ENCODE data around the gene GRK1.

GRK1 gene

GRCh38 chr13:113739527-113740285 lies 72.7 kb downstream of the GRK1 start:
- no peak overlapping the region for H3K9ac ChIP-seq
- no peaks in the 10 kb centered on the region for H3K36me3 ChIP-seq
- TF ChIP-seq Cebpa-rat (IDR thresholded peaks at IDR 0.05) = no peak
- H3K27me3 ChIP-seq = peaks cover 15 to 95% (median 41%) of the 10 kb centered on the region in 11 experiments; a peak in 21 of 22 replicates
- H4K20me1 ChIP-seq = peaks cover 0 to 70% (median 32%) of the 10 kb centered on the region in 11 experiments; a peak in 18 of 22 replicates
- no peak overlapping the region for H3K27ac ChIP-seq
- no peak overlapping the region for H3K4me3 ChIP-seq
- H3K9me3 ChIP-seq (replicated peaks in 1 of 11) = no peaks in the 10 kb centered on the region
- H3K4me1 ChIP-seq = peaks cover 71 to 87% (median 81%) of the 10 kb centered on the region in 10 experiments
- peak overlapping the region; percentile 7 to 97 (median 88); a peak in 19 of 22 replicates for H3K4me2 ChIP-seq

GRCh38 chr13:113740286-113740556 lies 73.2 kb downstream of the GRK1 start:
- Histone ChIP-seq H3K9ac (no peak overlapping the region), H3K4me1 (peaks cover 65 to 87% (median 78%) of the 10 kb centered on the region in 10 experiments), H3K4me3 (no peak overlapping the region), H3K9me3 (replicated peaks in 1 of 11) (no peaks in the 10 kb centered on the region), H3K4me2 (peak overlapping the region; percentile 7 to 97 (median 88); a peak in 19 of 22 replicates), H4K20me1 (peaks cover 0 to 67% (median 32%) of the 10 kb centered on the region in 11 experiments; a peak in 18 of 22 replicates), H3K36me3 (no peaks in the 10 kb centered on the region), H3K27me3 (peaks cover 15 to 92% (median 41%) of the 10 kb centered on the region in 11 experiments; a peak in 21 of 22 replicates), H3K27ac (no peak overlapping the region)
- TF ChIP-seq Cebpa-rat (IDR thresholded peaks at IDR 0.05) = no peak

GRCh38 chr13:113740661-113741060 lies 73.6 kb downstream of the GRK1 start:
- no peak for TF ChIP-seq Cebpa-rat (IDR thresholded peaks at IDR 0.05)
- H3K9ac ChIP-seq = no peak overlapping the region
- H3K4me2 ChIP-seq = peak overlapping the region; percentile 66 to 97 (median 89)
- no peak overlapping the region for H3K27ac ChIP-seq
- H3K36me3 ChIP-seq = no peaks in the 10 kb centered on the region
- H3K27me3 ChIP-seq = peaks cover 15 to 87% (median 41%) of the 10 kb centered on the region in 11 experiments; a peak in 21 of 22 replicates
- no peaks in the 10 kb centered on the region for H3K9me3 ChIP-seq (replicated peaks in 1 of 11)
- peaks cover 62 to 83% (median 74%) of the 10 kb centered on the region in 10 experiments for H3K4me1 ChIP-seq
- H4K20me1 ChIP-seq = peaks cover 0 to 67% (median 32%) of the 10 kb centered on the region in 11 experiments; a peak in 18 of 22 replicates
- no peak overlapping the region for H3K4me3 ChIP-seq

- peaks cover 56 to 77% (median 68%) of the 10 kb centered on the region in 10 experiments for H3K4me1 ChIP-seq
- no peak overlapping the region for H3K27ac ChIP-seq
- no peaks in the 10 kb centered on the region for H3K36me3 ChIP-seq
- peak overlapping the region in 2 of 10 experiments; percentile 8 to 21; a peak in 1 of 20 replicates for H3K4me3 ChIP-seq
- H3K4me2 ChIP-seq = peak overlapping the region; percentile 66 to 97 (median 89)
- no peak overlapping the region; a peak in 1 of 22 replicates for H3K9ac ChIP-seq
- TF ChIP-seq Cebpa-rat (IDR thresholded peaks at IDR 0.05) = no peak
- H3K9me3 ChIP-seq (replicated peaks in 1 of 11) = no peaks in the 10 kb centered on the region
- peaks cover 15 to 86% (median 41%) of the 10 kb centered on the region in 11 experiments; a peak in 21 of 22 replicates for H3K27me3 ChIP-seq
- peaks cover 0 to 66% (median 32%) of the 10 kb centered on the region in 11 experiments; a peak in 18 of 22 replicates for H4K20me1 ChIP-seq
These were observed 74.2 kb downstream of the GRK1 start for GRCh38 chr13:113741191-113741668.

GRCh38 chr13:113742000-113742441 lies 75.0 kb downstream of the GRK1 start:
- no peaks in the 10 kb centered on the region for H3K36me3 ChIP-seq
- peaks cover 15 to 81% (median 41%) of the 10 kb centered on the region in 11 experiments; a peak in 21 of 22 replicates for H3K27me3 ChIP-seq
- peaks cover 0 to 64% (median 32%) of the 10 kb centered on the region in 11 experiments; a peak in 18 of 22 replicates for H4K20me1 ChIP-seq
- H3K4me1 ChIP-seq = peaks cover 48 to 69% (median 60%) of the 10 kb centered on the region in 10 experiments
- H3K9me3 ChIP-seq (replicated peaks in 1 of 11) = no peaks in the 10 kb centered on the region
- TF ChIP-seq Cebpa-rat (IDR thresholded peaks at IDR 0.05) = no peak
- H3K4me2 ChIP-seq = peak overlapping the region; percentile 66 to 97 (median 89)
- H3K4me3 ChIP-seq = peak overlapping the region in 5 of 10 experiments; percentile 2 to 25 (median 8); a peak in 3 of 20 replicates
- peak overlapping the region in 1 of 11 experiments; percentile 23; a peak in 1 of 22 replicates for H3K27ac ChIP-seq
- peak overlapping the region in 5 of 11 experiments; percentile 11 to 41 (median 37); a peak in 6 of 22 replicates for H3K9ac ChIP-seq

GRCh38 chr13:113742445-113743120 lies 75.6 kb downstream of the GRK1 start:
- no peaks in the 10 kb centered on the region for H3K9me3 ChIP-seq (replicated peaks in 1 of 11)
- peak overlapping the region in 5 of 10 experiments; percentile 2 to 25 (median 8); a peak in 4 of 20 replicates for H3K4me3 ChIP-seq
- no peak for TF ChIP-seq Cebpa-rat (IDR thresholded peaks at IDR 0.05)
- H3K27ac ChIP-seq = peak overlapping the region in 1 of 11 experiments; percentile 23; a peak in 1 of 22 replicates
- peaks cover 0 to 70% (median 32%) of the 10 kb centered on the region in 11 experiments; a peak in 18 of 22 replicates for H4K20me1 ChIP-seq
- peak overlapping the region in 5 of 11 experiments; percentile 11 to 41 (median 37); a peak in 6 of 22 replicates for H3K9ac ChIP-seq
- H3K36me3 ChIP-seq = no peaks in the 10 kb centered on the region
- peak overlapping the region; percentile 66 to 97 (median 89) for H3K4me2 ChIP-seq
- peaks cover 48 to 65% (median 57%) of the 10 kb centered on the region in 10 experiments for H3K4me1 ChIP-seq
- peaks cover 15 to 80% (median 41%) of the 10 kb centered on the region in 11 experiments; a peak in 21 of 22 replicates for H3K27me3 ChIP-seq

GRCh38 chr13:113743366-113744195 lies 76.6 kb downstream of the GRK1 start:
- H3K36me3 ChIP-seq = no peaks in the 10 kb centered on the region
- H3K27ac ChIP-seq = no peak overlapping the region
- peaks cover 15 to 73% (median 36%) of the 10 kb centered on the region in 11 experiments; a peak in 21 of 22 replicates for H3K27me3 ChIP-seq
- H3K9me3 ChIP-seq (replicated peaks in 1 of 11) = no peaks in the 10 kb centered on the region
- no peak overlapping the region for H3K4me3 ChIP-seq
- no peak for TF ChIP-seq Cebpa-rat (IDR thresholded peaks at IDR 0.05)
- H3K4me2 ChIP-seq = peak overlapping the region; percentile 66 to 97 (median 89); a peak in 21 of 22 replicates
- H3K9ac ChIP-seq = no peak overlapping the region; a peak in 1 of 22 replicates
- peaks cover 0 to 74% (median 32%) of the 10 kb centered on the region in 11 experiments; a peak in 18 of 22 replicates for H4K20me1 ChIP-seq
- H3K4me1 ChIP-seq = peaks cover 48 to 71% (median 56%) of the 10 kb centered on the region in 10 experiments
